Heart right ventricle (tissue), 16 donors: ENCODE data around the gene DCLK1. TPM values are rescaled to one million over a fixed set of nuclear protein-coding genes. Genes with fewer than 3 reads are reported as not detected.
A peak's percentile ranks its signal among the peaks of the same experiment; 100 is the strongest.

ENCODE experiments used
- ATAC-seq, 8 donors: fragments of 200-7000 bp; cut with Tn5 transposase; one replicate each; pipeline ENCODE4 v1.9.1; 2020; ENCODE audit warnings: mild to moderate bottlenecking in 8 of 8, moderate library complexity in 8 of 8, moderate number of reproducible peaks in 1 of 8
- DNase-seq, 2 donors: peaks; one replicate each; pipeline ENCODE4 v3.0.0-alpha.2; 2020
- H3K27ac ChIP-seq, 10 donors: fragments of 200-600 bp; sonication (generic) in 2 of 10; one replicate each; pipeline versions ENCODE4 v1.5.0 to v1.8.0; 2020 to 2022; ENCODE audit warnings: mild to moderate bottlenecking in 3 of 10
- H3K27me3 ChIP-seq, 7 donors: fragments of 200-600 bp; one replicate each; pipeline ENCODE4 v1.8.0; 2021 to 2022; ENCODE audit warnings: mild to moderate bottlenecking in 2 of 7
- H3K36me3 ChIP-seq, 9 donors: fragments of 200-600 bp; sonication (generic) in 1 of 9; one replicate each; pipeline versions ENCODE4 v1.5.0 to v1.8.0; 2020 to 2022; ENCODE audit warnings: mild to moderate bottlenecking in 2 of 9
- H3K4me1 ChIP-seq, 9 donors: fragments of 200-600 bp; sonication (generic) in 1 of 9; one replicate each; pipeline versions ENCODE4 v1.5.0 to v1.8.0; 2020 to 2022; ENCODE audit warnings: mild to moderate bottlenecking in 4 of 9
- H3K4me3 ChIP-seq, 10 donors: fragments of 200-600 bp; sonication (generic) in 2 of 10; one replicate each; pipeline versions ENCODE4 v1.5.0 to v1.8.0; 2020 to 2022; ENCODE audit warnings: mild to moderate bottlenecking in 7 of 10, moderate library complexity in 2 of 10
- H3K9me3 ChIP-seq, 11 donors: fragments of 200-600 bp in 10 of 11; sonication (generic) in 2 of 11; one replicate each; pipeline versions ENCODE4 v1.5.0 to v1.8.0; 2013 to 2022; ENCODE audit warnings: mild to moderate bottlenecking in 2 of 11, control low read depth in 1 of 11, moderate library complexity in 1 of 11
- CTCF ChIP-seq, 9 donors: fragments of 200-600 bp; sonication (generic) in 2 of 9; IDR thresholded peaks; one replicate each; pipeline versions ENCODE4 v1.5.0 to v1.8.0; 2021 to 2022; ENCODE audit warnings: antibody characterized with exemption in 9 of 9, mild to moderate bottlenecking in 5 of 9, moderate library complexity in 1 of 9
- WGBS, 2 donors: extraction: QIAGEN DNeasy Blood & Tissue Kit; methylation state at CpG; one replicate each; pipeline ENCODE4 v1.1.7; 2013; ENCODE audit warnings: inconsistent platforms in 1 of 2; 5-methylcytosine and 5-hydroxymethylcytosine counted together
- intact Hi-C, 10 donors: fragments of 100-400 bp; cut with DNase I; formaldehyde crosslinking; loops; one replicate each; pipeline versions ENCODE4 v1.11.1 to v1.14.2; 2022
- polyA plus RNA-seq, 2 donors: library from polyadenylated mRNA; stranded (reverse); fragments of 200-250 nt; gene quantifications; one replicate each; pipeline ENCODE4 v1.2.3, GENCODE V29; 2013
- total RNA-seq, 10 donors: library from RNA; stranded (reverse); fragmentation: NEBNext Ultra II Directional in 3 of 10; extraction: Animal tissue kit (Norgen Biotek cat#: 25700) in 3 of 10; gene quantifications; one replicate each; pipeline versions ENCODE4 v1.2.1 to v1.2.4, GENCODE V29; 2021 to 2023
- donor health status: Arrhythmogenic right ventricular cardiomyopathy.
- donor health status: ischemic (EF 13 %, LVEDD 7.1; RV severe dilation, severe dysfunction).
- donor health status: healthy with polysubstance abuse.
- donor health status: DM: no; HTN: yes; CAD: no.
- donor health status: DM: no; HTN: no; CAD: no.
- donor health status: ischemic (EF 25% LVEDD 6.9; RV normal size, moderate dysfunction).
- donor health status: ischemic (EF 25% LVEDD 5.7; RV mildly dilated, moderate dysfunction).
- donor health status: healthy.
- donor health status: DM: yes; HTN: yes; CAD: no.
- donor health status: Ischemic cardiomyopathy.
- donor health status: ischemic (EF 35%, LVEDD 5.7; RV mildly dilated, moderate dysfunction).
- donor health status: nonischemic (EF 11% LVEDD 7.7; RV severe dilation, severe dysfunction).
- donor health status: DM: yes; HTN: yes; CAD: no.
- donor health status: PGD.
- donor health status: ischemic (EF 29% LVEDD 5.4; RV normal size, mild dysfunction).
- donor health status: nonischemic (EF 23%, LVEDD 6.1; RV moderate dilation, normal function).

DCLK1 gene
- total and polyA plus RNA-seq, 12 donors: 3.4 to 16.9 (median 9.1) TPM

- Histone ChIP-seq H3K4me1 (peaks cover 0 to 13% (median 0%) of the 10 kb centered on the region in 9 donors), H3K27ac (no peak overlapping the region), H3K36me3 (no peaks in the 10 kb centered on the region), H3K27me3 (no peaks in the 10 kb centered on the region), H3K4me3 (no peak overlapping the region), H3K9me3 (no peaks in the 10 kb centered on the region)
- intact Hi-C loops: no loop called here
- no peak for TF ChIP-seq CTCF (IDR thresholded peaks at IDR 0.05)
- 57 to 67% methylated on average over 4 of the region's 4 CpGs for WGBS, 2 donors
- no peak for DNase-seq
- peak in 1 of 8 donors; percentile 25 for ATAC-seq
Observed at GRCh38 chr13:36098080-36098479, 33.1 kb downstream of the DCLK1 start.

- no peak for TF ChIP-seq CTCF (IDR thresholded peaks at IDR 0.05)
- no peaks in the 10 kb centered on the region for H3K27me3 ChIP-seq
- intact Hi-C loops: no loop called here
- H3K27ac ChIP-seq: no peak overlapping the region
- ATAC-seq (no peak), DNase-seq (no peak)
- no peaks in the 10 kb centered on the region for H3K36me3 ChIP-seq
- peaks cover 0 to 13% (median 0%) of the 10 kb centered on the region in 9 donors for H3K4me1 ChIP-seq
- WGBS, 2 donors: 79 to 84% methylated on average over 5 of the region's 5 CpGs
- no peak overlapping the region for H3K4me3 ChIP-seq
- no peaks in the 10 kb centered on the region for H3K9me3 ChIP-seq
Observed at GRCh38 chr13:36096461-36097416, 34.4 kb downstream of the DCLK1 start.

GRCh38 chr13:36094478-36094877 lies 36.7 kb downstream of the DCLK1 start:
- no peak for ATAC-seq
- Histone ChIP-seq H3K4me1 (peaks cover 0 to 20% (median 4%) of the 10 kb centered on the region in 9 donors), H3K36me3 (peaks cover 0 to 5% (median 0%) of the 10 kb centered on the region in 9 donors), H3K27ac (no peak overlapping the region), H3K27me3 (no peaks in the 10 kb centered on the region), H3K4me3 (no peak overlapping the region), H3K9me3 (no peaks in the 10 kb centered on the region)
- no peak for DNase-seq
- intact Hi-C loops: no loop called here
- 68% methylated on average over 4 of the region's 4 CpGs for WGBS, 2 donors
- no peak for TF ChIP-seq CTCF (IDR thresholded peaks at IDR 0.05)

GRCh38 chr13:36090592-36090991 lies 40.6 kb downstream of the DCLK1 start:
- intact Hi-C loops: no loop called here
- peak in 1 of 8 donors; percentile 17 for ATAC-seq
- no peak for DNase-seq
- TF ChIP-seq CTCF (IDR thresholded peaks at IDR 0.05): no peak
- Histone ChIP-seq H3K4me3 (no peak overlapping the region), H3K27me3 (no peaks in the 10 kb centered on the region), H3K9me3 (no peaks in the 10 kb centered on the region), H3K27ac (no peak overlapping the region), H3K36me3 (peaks cover 0 to 14% (median 0%) of the 10 kb centered on the region in 9 donors), H3K4me1 (peaks cover 0 to 18% (median 5%) of the 10 kb centered on the region in 9 donors)
- WGBS, 2 donors: 88 to 94% methylated on average over 7 of the region's 7 CpGs
